SK-N-MC (cell line): ENCODE data around the gene MAMLD1.

Experiments
- EZH2 ChIP-seq: fragments of 200-600 bp; sonication (generic); IDR thresholded peaks from one replicate; pipeline ENCODE4 v1.6.1; 2017; ENCODE audit warnings: antibody characterized with exemption
- POLR2AphosphoS5 ChIP-seq: IDR thresholded peaks from 2 replicates; pipeline ENCODE4 v1.6.1; 2012; ENCODE audit warnings: mild to moderate bottlenecking, low read depth, low read length, borderline replicate concordance

DNA sequence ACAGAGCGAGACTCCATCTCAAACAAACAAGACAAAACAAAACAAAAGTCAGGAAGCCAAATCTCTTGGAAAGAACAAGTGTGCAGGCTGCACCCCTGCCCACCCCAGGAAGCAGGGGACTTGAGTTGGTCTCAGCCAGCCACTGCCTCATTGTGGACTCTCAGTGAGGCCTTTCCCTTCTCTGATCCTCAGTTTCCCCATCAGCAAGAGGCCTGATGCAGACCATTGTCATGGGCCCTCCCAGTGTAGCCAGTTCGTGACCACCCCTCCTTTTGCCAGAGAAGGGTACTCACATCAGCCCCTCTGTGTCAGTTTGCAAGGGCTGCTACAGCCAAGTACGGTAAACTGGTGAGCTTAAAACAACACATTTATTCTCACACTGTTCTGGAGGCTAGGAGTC lies 48.9 kb upstream of the MAMLD1 start:
- no peak for TF ChIP-seq EZH2
- TF ChIP-seq POLR2AphosphoS5, result no peak
